Measurements from ENCODE around the gene TLR8. TPM values are rescaled to one million over a fixed set of nuclear protein-coding genes. Genes with fewer than 3 reads are reported as not detected.

The TLR8 gene
- polyA plus RNA-seq, 1 of the 3 experiments (the other 2 are of a cell fraction), result not detected

DNA sequence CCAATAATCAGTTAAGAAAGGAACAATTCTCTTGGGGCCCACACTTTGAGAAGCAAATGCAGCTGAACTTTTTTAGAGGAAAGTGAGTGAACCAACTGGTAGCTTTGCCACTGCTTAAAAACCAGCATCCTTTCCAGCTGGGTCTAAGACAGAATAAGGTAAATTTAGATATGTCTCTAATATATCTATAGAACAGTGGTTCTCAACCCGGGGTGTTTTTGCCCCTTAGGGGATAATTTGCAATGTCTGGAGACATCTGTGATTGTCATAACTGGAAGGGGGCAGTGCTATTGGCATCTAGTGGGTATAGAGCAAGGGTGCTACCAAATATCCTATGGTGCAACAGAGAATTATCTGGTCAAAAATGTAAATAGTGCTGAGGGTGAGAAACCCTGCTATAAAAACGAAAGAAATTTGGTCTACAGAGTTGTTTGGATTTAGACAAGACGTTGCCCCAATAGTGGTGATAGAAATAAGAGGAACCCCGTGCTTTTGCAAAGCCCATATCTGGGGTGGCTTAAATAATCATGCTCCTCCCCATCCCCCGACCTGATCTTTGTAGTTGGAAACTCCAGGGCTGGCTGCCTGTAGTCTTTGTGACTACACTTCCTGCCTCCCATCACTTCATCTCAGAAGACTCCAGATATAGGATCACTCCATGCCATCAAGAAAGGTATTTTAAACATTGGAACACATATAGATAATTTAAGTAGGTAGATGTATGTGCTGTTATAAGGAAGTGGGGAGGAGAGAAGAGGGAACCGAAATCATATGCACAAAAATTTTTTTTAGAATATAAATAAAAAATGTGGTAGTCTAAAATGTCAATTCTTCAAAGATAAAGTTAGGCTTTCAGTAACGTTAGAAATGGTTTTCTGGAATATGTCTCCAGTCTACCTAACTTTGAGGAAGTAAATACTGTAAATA, 39.7 kb upstream of the TLR8 start, which contains the start of gene TLR7:
TSS of gene TLR7 (plus strand) at position 622 of the 927 bp plus-strand sequence. CDS start 507 bp downstream, outside the sequence.
- H3F3A ChIP-seq (replicated peaks; ENCODE audit: insufficient read depth), result no peaks in the 10 kb centered on the region
- CTCF ChIA-PET, result no interaction called here
- no peak within 1 kb of the TSS for H3K4me2 ChIP-seq
- DNase-seq, result no peak
- H3K27me3 ChIP-seq (ENCODE audit: insufficient read depth), result no peaks in the 10 kb centered on the region
- no peak within 1 kb of the TSS for H3K27ac ChIP-seq (ENCODE audit: low read depth in 2 of 2, low read length in 1 of 2)
- POLR2A ChIA-PET, result no interaction called here
- H3K36me3 ChIP-seq (replicated peaks in 1 of 2; ENCODE audit: control insufficient read depth in 1 of 2, insufficient read depth in 2 of 2, low read length in 1 of 2), result no peaks in the 10 kb centered on the region
- no peak within 1 kb of the TSS for H3K9ac ChIP-seq
- H3K9me3 ChIP-seq, result no peaks in the 10 kb centered on the region
- no peaks in the 10 kb centered on the region for H3K79me2 ChIP-seq (ENCODE audit: insufficient read depth)
- H4K20me1 ChIP-seq (ENCODE audit: insufficient read depth), result no peaks in the 10 kb centered on the region
- peaks cover 0 to 3% of the 10 kb centered on the region in 2 experiments; a peak in 1 of 4 replicates for H3K4me1 ChIP-seq (ENCODE audit: control insufficient read depth in 1 of 2, insufficient read depth in 2 of 2, low read depth in 1 of 2, low read length in 1 of 2)
- WGBS (ENCODE audit: low lambda C conversion rate), result 9% methylated on average over 7 of the region's 7 CpGs
- no peak within 1 kb of the TSS for H2AFZ ChIP-seq (ENCODE audit: low read depth)
- H3K9me2 ChIP-seq, result no peaks in the 10 kb centered on the region
- TF ChIP-seq CHD2 (IDR thresholded peaks at IDR 0.05; ENCODE audit: low read length, partially characterized antibody) (no peak), RCOR1 (IDR thresholded peaks at IDR 0.05; ENCODE audit: low read length) (no peak), SIN3A (IDR thresholded peaks at IDR 0.05; ENCODE audit: borderline replicate concordance, low read depth, low read length) (no peak), FOSL2 (IDR thresholded peaks at IDR 0.05; ENCODE audit: borderline replicate concordance, low read depth) (no peak), TAF1 (IDR thresholded peaks at IDR 0.05; ENCODE audit: borderline replicate concordance, low read depth, low read length) (no peak), JUND (IDR thresholded peaks at IDR 0.05) (no peak), NRF1 (IDR thresholded peaks at IDR 0.05; ENCODE audit: low read depth, low read length) (no peak)
- TF ChIP-seq, protein P1, sequence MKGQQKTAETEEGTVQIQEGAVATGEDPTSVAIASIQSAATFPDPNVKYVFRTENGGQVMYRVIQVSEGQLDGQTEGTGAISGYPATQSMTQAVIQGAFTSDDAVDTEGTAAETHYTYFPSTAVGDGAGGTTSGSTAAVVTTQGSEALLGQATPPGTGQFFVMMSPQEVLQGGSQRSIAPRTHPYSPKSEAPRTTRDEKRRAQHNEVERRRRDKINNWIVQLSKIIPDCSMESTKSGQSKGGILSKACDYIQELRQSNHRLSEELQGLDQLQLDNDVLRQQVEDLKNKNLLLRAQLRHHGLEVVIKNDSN (IDR thresholded peaks at IDR 0.05; ENCODE audit: borderline replicate concordance, low read depth), result no peak
- TF ChIP-seq, protein P2, sequence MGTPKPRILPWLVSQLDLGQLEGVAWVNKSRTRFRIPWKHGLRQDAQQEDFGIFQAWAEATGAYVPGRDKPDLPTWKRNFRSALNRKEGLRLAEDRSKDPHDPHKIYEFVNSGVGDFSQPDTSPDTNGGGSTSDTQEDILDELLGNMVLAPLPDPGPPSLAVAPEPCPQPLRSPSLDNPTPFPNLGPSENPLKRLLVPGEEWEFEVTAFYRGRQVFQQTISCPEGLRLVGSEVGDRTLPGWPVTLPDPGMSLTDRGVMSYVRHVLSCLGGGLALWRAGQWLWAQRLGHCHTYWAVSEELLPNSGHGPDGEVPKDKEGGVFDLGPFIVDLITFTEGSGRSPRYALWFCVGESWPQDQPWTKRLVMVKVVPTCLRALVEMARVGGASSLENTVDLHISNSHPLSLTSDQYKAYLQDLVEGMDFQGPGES (IDR thresholded peaks at IDR 0.05; ENCODE audit: low read depth, low read length), result no peak
- TF ChIP-seq, protein P3, sequence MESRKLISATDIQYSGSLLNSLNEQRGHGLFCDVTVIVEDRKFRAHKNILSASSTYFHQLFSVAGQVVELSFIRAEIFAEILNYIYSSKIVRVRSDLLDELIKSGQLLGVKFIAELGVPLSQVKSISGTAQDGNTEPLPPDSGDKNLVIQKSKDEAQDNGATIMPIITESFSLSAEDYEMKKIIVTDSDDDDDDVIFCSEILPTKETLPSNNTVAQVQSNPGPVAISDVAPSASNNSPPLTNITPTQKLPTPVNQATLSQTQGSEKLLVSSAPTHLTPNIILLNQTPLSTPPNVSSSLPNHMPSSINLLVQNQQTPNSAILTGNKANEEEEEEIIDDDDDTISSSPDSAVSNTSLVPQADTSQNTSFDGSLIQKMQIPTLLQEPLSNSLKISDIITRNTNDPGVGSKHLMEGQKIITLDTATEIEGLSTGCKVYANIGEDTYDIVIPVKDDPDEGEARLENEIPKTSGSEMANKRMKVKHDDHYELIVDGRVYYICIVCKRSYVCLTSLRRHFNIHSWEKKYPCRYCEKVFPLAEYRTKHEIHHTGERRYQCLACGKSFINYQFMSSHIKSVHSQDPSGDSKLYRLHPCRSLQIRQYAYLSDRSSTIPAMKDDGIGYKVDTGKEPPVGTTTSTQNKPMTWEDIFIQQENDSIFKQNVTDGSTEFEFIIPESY (IDR thresholded peaks at IDR 0.05; ENCODE audit: borderline replicate concordance, low read depth), result no peak
- H3K4me3 ChIP-seq (ENCODE audit: low read depth in 2 of 2, low read length in 1 of 2), result no peak within 1 kb of the TSS

DNA sequence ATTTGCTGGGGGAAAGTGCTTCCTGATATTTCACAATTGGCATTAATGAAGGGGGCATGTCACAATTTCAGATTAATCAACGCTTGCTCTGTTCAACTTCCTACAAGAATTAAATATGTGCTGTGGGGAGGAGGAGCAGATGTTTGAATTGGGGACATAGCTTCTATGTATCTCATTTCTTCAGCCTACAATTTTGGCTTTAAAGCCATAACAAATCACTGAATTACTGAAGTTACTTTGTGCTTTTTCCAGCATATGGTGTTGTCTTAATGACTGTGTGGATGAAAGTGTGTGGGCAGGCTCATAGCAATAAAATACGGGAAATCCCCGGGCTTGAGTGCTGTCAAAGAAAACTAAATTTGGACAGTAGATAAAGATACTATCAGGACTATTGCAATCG, 38.7 kb upstream of the TLR8 start:
- Histone ChIP-seq H3K4me1 (ENCODE audit: control insufficient read depth in 1 of 2, insufficient read depth in 2 of 2, low read depth in 1 of 2, low read length in 1 of 2) (peaks cover 0 to 3% of the 10 kb centered on the region in 2 experiments; a peak in 1 of 4 replicates), H3K27ac (ENCODE audit: low read depth in 2 of 2, low read length in 1 of 2) (no peak overlapping the region), H3K79me2 (ENCODE audit: insufficient read depth) (no peaks in the 10 kb centered on the region), H3K9me3 (no peaks in the 10 kb centered on the region), H4K20me1 (ENCODE audit: insufficient read depth) (no peaks in the 10 kb centered on the region), H3K9me2 (no peaks in the 10 kb centered on the region), H3K4me2 (no peak overlapping the region), H3F3A (replicated peaks; ENCODE audit: insufficient read depth) (no peaks in the 10 kb centered on the region), H3K36me3 (replicated peaks in 1 of 2; ENCODE audit: control insufficient read depth in 1 of 2, insufficient read depth in 2 of 2, low read length in 1 of 2) (no peaks in the 10 kb centered on the region), H3K4me3 (ENCODE audit: low read depth in 2 of 2, low read length in 1 of 2) (no peak overlapping the region), H2AFZ (ENCODE audit: low read depth) (no peak overlapping the region), H3K9ac (no peak overlapping the region), H3K27me3 (ENCODE audit: insufficient read depth) (no peaks in the 10 kb centered on the region)
- ChIA-PET POLR2A (no interaction called here), CTCF (no interaction called here)
- DNase-seq, result no peak
- WGBS (ENCODE audit: low lambda C conversion rate), result 19% methylated on average over 4 of the region's 4 CpGs
- TF ChIP-seq, protein P4, sequence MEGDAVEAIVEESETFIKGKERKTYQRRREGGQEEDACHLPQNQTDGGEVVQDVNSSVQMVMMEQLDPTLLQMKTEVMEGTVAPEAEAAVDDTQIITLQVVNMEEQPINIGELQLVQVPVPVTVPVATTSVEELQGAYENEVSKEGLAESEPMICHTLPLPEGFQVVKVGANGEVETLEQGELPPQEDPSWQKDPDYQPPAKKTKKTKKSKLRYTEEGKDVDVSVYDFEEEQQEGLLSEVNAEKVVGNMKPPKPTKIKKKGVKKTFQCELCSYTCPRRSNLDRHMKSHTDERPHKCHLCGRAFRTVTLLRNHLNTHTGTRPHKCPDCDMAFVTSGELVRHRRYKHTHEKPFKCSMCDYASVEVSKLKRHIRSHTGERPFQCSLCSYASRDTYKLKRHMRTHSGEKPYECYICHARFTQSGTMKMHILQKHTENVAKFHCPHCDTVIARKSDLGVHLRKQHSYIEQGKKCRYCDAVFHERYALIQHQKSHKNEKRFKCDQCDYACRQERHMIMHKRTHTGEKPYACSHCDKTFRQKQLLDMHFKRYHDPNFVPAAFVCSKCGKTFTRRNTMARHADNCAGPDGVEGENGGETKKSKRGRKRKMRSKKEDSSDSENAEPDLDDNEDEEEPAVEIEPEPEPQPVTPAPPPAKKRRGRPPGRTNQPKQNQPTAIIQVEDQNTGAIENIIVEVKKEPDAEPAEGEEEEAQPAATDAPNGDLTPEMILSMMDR (IDR thresholded peaks at IDR 0.05), result no peak
- TF ChIP-seq, protein P5, sequence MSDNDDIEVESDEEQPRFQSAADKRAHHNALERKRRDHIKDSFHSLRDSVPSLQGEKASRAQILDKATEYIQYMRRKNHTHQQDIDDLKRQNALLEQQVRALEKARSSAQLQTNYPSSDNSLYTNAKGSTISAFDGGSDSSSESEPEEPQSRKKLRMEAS (IDR thresholded peaks at IDR 0.05; ENCODE audit: low read depth), result no peak
- TF ChIP-seq, protein P2 (IDR thresholded peaks at IDR 0.05; ENCODE audit: low read depth, low read length), result no peak
- TF ChIP-seq, protein P1 (IDR thresholded peaks at IDR 0.05; ENCODE audit: borderline replicate concordance, low read depth), result no peak
- no peak for TF ChIP-seq MEF2A (IDR thresholded peaks at IDR 0.05; ENCODE audit: borderline replicate concordance, low read depth)
- no peak for TF ChIP-seq EZH2phosphoT487 (IDR thresholded peaks at IDR 0.05; ENCODE audit: borderline replicate concordance, low read depth)
- TF ChIP-seq FOSL2 (IDR thresholded peaks at IDR 0.05; ENCODE audit: borderline replicate concordance, low read depth), result no peak
- no peak for TF ChIP-seq FOXM1 (IDR thresholded peaks at IDR 0.05; ENCODE audit: low read depth)
- TF ChIP-seq SIN3A (IDR thresholded peaks at IDR 0.05; ENCODE audit: borderline replicate concordance, low read depth, low read length), result no peak
- no peak for TF ChIP-seq TCF12 (IDR thresholded peaks at IDR 0.05)

All from SK-N-SH (cell line).